NK-92 (cell line): ENCODE data around the gene RAB18.
"Not testable (repeated sequence)": the region's sequence is repeated elsewhere in the genome, so short reads cannot be mapped to it uniquely, and the experiment has no call there.

Experiments
- DNase-seq: peaks from one replicate; lab custom pipeline; 2025; ENCODE audit not compliant: unreplicated experiment; lab: John Stamatoyannopoulos, UW

Gene RAB18

DNA sequence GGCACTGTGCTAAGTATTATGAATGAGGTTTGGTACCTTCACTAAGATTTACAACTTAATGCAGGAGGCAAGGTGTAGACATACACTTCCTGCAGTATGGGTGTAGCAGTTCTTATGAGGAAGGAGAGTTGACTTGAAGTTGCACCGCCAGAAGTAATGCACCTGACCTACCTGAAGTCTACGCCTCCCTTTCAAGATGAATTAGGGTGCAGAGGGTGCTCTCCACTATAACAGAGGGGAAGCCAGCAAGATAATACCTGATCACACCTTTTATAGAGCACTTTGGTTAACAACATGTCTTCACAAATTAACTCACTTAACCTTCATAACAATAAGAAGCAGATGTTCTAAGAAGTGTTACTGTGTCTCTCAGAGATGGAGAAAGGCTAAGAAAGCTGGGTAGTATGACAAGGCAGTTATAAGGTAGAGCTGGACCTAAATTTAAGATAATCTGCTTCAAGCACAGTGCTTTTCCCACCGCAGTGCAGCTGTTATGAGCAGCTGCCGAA, 552 bp upstream of the RAB18 start:
- no peak for DNase-seq

DNA sequence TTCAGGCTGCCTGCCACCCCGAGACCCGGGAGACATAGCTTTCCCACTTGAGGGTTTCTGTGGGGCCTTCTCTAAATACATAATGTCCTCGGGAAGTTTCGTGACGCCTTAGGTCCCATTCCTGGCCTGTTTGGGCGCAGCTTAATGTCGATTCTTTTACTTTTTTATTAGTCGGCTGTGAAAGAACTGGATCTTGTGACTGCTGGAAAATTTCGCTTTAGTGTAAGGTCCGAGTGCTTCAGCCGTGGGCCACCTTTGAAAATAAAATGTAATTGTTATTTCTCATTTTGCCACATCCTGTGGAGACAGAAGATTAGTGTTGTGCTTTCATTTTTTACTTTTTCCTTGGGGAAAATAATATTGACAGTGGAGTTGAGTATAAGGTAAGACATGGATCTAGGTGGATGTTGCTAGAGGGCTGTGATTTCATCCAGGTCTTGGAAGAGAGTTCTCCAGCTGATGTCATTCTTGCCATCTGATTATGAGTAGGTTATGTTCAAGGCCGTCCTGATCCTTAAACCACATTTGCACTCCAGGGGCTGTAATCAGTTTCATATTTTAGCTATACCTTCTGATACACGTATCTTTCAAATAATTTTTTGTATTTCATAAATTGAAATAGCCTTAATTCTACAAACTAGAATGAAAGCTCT, 830 bp downstream of the RAB18 start:
- no peak for DNase-seq

DNA sequence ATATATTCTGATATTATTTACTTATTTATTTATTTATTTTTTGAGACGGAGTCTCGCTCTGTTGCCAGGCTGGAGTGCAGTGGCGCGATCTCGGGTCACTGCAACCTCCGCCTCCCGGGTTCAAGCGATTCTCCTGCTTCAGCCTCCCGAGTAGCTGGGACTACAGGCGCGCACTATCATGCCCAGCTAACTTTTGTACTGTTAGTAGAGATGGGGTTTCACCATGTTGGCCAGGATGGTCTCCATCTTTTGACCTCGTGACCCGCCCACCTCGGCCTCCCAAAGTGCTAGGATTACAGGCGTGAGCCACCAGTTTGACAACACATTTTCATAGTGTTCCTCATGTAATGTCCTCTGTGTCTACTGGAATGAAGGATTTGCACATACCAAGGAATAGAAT, 1.4 kb downstream of the RAB18 start:
- not testable (repeated sequence) for DNase-seq

DNA sequence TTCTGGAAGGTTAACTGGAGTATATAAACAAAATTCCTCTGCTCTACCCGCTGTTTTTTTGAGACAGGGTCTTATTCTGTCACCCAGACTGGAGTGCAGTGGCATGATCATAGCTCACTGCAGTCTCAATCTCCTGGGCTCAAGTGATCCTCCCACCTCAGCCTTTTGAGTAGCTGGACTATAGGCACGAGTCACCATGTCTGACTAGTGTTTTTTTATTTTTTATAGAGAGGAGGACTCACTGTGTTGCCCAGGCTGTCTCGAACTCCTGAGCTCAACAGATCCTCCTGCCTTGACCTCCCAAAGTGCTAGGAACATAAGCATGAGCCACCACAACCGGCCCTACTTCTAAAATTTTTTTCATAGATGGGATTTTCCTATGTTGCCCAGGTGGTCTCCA, 2.2 kb downstream of the RAB18 start:
- no peak for DNase-seq

DNA sequence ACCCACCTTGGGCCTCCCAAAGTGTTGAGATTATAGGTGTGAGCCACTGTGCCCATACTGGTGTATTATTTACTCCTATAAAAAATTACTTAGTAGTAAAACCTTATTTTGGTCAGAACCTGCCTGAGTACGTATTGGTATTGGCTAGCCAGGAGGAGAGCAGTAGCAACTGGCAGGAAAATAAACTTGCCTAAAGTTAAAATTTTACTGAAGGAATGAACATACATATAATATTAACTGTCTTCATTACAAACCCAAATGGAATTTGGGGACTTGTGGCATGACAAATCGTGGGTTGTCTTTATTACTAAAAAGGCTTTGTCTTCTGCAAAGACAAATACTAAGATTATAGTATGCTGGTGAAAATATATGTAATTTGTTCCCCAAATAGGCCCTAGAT, 8.4 kb downstream of the RAB18 start:
- no peak for DNase-seq

DNA sequence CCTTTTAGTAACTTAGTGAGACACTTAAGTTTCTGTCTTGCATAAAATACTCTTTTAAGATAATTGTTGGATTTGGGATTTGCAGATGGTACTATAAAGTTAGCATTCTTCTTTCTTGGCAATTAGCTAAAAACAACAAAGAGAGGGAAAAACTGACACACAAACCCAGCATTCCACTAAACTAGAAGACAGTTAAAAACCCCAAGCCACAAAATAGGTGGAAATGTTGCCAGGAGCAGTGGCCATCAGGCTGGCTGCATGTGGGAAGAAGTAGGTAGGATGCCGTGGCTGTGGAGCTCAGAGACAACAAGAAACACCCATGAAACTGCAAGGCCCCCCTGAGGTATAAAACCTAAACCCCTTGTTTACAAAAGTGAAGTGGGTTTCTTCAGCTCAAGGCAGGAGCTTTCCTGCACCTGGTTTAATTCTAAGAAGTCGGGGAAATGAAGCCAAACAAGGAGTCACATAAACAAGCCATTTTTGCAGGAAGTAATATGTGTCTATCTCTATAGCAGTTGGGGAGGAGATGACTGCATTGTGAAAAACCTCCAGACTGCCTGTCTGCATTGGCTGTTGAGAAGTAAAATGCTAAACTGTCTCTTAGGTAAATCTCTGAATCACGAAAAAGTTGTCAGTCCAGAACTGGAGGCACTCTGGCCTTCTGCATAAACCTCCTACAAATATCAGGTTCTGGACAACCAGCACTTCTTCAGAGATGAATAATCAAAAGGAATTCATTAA, 9.5 kb downstream of the RAB18 start:
- DNase-seq = no peak

DNA sequence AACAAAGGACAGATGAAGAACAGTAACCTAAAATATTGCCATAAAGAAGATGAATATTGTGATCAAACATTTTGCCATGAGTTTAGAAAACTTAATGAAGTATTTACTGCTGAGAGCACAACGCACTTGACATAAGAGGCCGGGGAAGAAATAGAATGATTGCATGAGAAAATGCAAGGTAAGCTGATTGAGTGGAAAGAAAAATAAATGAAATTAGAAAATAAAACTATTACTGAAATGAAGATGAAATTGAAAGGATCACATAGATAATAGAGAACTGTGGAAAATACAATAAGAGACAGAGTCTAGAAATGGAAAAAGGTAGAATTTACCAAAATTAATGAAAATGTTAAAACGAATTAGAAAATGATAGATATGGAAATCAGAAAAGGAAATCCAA, 10.1 kb downstream of the RAB18 start:
- DNase-seq = no peak

DNA sequence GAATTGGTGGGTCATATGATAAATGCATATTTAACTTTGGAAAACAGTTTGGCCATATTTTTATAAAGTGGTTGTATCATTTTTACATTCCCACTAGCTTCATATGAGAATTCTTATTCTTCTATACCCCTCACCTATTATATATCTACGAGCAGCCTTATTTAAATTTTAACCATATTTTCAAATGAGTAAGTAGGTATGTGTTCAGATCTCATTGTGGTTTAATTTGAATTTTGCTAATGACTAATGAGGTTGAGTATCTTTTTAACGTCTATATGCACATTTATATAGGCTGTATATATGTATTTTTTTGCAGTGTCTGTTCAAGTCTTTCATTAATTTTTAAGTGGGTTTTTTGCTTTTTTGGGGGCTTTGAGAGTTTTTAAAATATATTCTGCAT, 14.2 kb downstream of the RAB18 start:
- no peak for DNase-seq

DNA sequence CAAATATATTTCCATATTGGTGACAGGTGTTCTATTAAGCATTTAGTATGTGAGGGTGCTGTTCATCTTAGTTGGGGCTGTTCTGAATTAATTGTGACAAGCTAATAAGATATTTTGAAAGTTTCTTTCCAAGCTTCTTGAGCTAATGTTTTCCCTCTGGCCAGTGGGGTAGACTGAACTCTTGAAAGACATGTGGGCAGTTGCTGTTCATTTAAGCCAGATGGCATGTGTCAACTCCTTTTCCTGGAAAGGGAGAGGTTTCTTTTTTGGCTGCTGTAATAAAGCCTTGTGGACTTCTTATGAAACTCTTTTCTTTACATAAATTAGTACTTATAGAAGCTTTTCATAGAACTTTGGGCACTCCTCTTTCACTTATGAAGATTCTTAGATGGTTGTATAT, 21.7 kb downstream of the RAB18 start:
- DNase-seq = no peak

DNA sequence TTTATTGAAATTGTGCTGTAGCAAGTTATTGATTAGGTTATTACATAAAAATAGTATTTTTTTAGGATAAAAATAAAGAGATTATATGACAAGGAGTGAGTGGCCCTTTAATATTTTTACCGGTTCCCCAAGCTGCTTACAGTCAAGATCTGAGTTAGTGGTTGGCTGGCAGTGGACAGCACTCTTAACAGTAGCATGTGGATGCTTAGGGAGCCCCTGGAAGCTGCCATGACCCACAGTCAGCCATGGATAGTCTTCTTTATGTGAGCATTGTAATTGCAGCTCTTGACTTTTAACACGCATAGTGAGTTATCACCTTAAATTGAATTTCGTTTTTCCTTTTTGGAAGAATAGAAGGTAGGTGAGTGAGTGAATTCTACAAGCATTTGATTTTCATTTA, 22.1 kb downstream of the RAB18 start:
- DNase-seq = no peak

DNA sequence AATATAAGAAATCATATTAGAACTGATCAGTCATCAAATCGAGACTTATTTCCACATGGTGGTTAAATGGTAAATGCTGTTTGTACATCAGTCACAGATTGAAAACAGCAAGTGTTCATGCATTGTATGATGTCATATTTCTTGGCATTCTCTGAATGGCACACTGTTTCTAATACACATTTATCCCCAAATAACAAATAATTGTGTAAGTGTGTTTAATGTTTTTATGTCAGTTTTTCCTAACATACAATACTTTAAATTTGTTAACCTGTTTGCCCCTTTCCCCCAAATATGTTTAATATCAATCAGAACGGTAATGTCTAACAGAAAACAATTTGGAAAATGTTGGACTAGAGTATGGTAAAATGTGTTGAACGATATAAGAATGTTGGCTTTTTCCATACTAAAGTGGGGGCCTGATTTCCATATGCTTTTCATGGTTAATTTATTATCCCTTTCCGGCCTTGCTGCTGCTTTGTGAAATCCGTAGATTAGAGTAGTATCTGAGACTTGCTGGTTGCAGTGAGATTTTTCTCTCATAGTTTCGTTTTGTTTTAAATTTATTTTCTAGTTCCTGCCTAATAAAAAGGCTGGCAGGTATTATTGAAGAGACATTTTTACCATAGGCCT, 23.7 kb downstream of the RAB18 start:
- DNase-seq = no peak

DNA sequence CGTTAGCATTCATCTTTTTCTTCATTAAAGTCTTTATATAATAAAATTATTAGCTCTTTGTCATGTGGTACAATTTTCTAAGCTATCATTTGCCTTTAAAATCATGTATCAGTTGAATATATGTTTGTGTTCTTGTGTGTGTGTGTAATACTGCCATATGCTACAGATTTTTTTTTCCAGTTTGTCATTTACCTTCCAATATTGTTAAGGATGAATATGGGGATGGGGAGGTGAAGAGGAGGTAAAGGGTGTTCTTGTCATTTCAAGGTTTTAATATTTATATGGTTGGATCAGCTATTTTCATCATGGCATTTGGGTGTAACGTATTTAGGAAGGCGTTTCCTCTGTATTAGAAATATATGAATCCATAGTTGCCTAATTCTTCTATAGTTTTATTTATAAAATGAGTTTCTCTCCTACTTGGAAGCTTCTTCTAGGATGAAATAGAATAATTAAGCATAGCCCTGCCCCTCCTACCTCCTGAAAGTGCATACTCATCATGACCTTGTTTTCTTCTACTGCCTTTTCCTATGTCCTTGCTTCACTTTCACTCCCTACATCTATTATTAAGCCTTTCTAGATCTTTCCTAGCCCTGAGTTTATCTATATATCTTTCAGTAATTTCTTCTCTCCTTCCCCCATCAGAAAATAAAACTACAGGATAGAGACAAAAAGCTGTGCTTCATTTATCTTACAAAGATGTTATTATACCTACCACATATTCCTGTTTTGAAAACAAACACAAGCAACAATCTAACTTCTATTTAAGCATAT, 25.1 kb downstream of the RAB18 start:
- no peak for DNase-seq

DNA sequence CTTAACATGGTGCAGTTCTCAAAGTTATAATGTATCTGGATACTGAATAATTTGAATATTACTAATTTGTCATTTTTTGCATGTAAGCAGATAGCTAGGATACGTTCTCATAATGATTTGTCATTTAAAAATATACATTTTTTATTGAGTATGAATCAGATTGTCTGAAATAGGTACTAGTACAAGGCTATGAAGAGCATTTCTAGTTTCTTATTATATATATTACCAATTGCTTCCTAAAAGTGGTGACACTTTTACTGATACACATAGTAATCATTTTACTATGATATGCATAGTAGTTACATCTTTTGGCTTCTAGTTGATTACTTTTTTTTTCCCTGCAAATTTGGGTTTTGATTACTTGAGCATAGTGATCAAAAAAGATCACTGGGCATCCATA, 26.4 kb downstream of the RAB18 start:
- no peak for DNase-seq

DNA sequence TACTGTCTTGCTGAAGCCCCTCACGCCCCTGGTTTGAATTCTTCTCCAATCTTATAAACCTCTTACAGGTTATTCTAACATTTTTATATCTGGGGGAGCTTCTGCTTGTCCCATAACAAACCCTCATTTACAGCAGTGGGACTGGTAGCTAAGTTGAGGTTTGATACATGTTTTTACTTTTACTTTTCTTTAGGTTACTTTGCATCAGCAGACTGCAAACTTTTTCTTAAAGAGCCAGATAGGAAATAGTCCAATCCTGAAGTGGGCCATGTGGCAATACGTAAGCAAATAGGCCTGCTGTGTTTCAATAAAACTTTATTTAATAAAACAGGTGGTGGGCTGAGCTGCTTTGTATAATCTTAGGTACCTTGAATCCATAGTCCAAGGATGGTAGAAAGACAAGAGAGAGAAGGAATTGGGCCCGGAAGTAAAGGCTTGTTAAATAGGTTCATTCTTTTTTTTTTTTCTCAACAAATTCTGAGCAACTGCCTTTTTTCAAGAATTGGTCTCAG, 27.3 kb downstream of the RAB18 start:
- DNase-seq = no peak

DNA sequence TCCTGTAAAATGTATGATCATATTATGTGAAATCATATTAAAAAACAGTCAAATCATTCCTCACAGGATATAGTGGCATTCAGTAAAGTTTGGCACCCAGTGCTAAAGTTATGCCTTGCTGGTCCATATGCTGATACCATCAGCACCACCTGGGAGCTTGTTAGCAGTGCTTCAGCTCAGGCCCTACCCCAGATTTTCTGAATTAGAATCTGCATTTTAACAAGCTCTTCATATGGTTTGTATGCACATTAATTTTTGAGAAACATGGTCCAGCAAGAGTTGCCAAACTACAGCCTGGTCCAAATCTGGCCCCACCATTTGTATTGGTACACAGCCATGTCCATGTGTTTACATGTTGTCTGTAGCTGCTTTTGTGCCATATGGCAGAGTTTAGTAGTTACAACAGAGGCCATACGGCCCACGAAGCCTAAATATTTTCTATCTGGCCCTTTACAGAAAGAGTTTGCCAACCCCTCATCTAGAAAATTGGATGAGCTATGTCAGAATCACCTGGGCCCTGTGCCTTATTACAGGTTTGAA, 30.1 kb downstream of the RAB18 start:
- no peak for DNase-seq

DNA sequence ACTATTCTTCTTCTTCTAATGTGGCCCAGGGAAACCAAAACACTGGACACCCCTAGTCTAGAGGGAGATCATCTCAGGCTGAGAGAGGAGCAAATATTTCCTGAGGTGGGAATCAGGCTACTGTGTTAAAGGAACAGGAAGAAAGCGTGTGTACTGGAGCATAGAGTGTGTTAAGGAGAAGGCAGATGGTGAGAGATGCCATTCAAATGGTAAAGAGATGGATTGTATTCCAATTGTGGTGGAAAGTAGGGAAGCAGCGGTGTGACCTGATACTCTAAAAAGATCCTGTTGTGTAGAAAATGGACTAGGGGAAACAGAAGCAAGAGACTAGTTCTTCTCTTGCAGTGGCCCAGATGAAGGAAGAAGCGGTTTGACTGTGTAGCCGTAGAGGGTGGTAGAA, 31.2 kb downstream of the RAB18 start:
- no peak for DNase-seq

DNA sequence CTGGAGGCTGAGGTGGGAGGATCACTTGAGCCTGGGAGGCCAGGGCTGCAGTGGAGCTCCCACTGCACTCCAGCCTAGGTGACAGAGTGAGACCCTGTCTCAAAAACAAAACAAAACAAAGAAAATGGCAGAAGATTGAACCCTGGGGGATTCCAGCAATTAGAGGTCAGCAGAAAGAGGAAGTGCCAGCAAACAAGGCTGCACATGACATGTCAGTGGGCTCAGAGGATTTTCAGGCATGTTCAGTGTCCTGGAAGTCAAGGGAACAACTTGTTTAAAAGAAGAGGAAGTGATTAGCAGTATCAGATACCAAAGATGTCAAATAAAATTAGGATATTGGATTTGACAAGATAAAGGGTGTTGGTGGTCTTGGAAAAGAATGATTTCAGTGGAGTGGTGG, 32.3 kb downstream of the RAB18 start:
- no peak for DNase-seq

DNA sequence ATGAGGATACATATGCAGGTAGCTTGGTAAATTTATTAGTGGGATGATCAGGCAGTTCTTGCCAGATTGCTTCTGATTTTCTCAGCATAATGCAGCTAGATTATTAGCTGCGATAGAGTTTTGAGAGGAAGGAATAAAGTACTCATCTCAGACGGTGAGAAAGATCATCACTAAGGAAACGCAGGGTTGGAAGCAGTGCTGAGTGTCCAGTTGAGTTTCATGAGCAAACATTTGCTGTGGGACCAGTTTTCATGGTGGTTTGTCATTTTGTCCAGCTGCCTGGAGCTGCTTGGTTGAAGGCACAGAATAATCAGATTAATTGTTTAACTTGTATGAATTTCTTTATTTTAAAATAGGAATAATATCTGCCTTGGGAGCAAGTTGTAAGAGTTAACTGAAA, 33.1 kb downstream of the RAB18 start:
- no peak for DNase-seq

DNA sequence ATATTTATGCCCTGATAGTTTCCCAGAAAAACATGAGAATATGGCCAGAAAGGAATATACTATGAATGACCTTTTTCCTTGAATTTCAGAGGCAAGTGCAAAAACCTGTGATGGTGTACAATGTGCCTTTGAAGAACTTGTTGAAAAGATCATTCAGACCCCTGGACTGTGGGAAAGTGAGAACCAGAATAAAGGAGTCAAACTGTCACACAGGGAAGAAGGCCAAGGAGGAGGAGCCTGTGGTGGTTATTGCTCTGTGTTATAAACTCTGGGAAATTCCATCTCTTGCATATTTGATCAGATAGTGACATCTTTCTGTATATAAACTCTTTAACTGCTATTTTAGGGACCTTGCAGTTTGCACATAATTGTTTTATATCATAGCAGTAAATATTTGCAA, 33.7 kb downstream of the RAB18 start:
- DNase-seq = no peak

DNA sequence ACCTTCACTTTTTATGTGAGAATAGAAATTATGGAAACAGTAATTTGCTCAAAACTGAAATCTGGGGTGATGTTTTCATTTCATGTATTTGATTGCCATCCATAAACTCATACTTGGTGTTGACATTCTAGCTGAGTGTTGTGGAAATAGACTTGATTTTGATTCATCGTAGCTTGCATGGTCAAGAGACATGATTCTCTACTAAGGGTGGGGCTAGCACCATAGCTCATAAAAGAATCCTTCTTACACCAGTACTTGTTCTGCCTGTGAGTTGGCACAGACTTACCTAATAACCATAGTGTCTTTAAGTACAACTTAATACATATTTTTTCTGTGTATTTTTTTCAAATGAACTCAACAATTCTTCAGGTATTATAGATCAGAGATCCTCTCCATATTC, 36.6 kb downstream of the RAB18 start:
- no peak for DNase-seq
